HG03060 (cell line): Measurements from ENCODE around the gene LRP2BP.

ENCODE experiments used
- ATAC-seq: cut with Tn5 transposase; IDR thresholded peaks from one replicate; pipeline ENCODE4 v1.9.1; 2021; ENCODE audit warnings: low read depth, moderate number of reproducible peaks; ENCODE audit not compliant: unreplicated experiment

Gene LRP2BP

GRCh38 chr4:185395238-185395955 lies at the start of gene LRP2BP:
LRP2BP (minus strand) TSS chr4:185395924; CDS start chr4:185378186, 17,738 bp downstream.
- no peak for ATAC-seq

DNA sequence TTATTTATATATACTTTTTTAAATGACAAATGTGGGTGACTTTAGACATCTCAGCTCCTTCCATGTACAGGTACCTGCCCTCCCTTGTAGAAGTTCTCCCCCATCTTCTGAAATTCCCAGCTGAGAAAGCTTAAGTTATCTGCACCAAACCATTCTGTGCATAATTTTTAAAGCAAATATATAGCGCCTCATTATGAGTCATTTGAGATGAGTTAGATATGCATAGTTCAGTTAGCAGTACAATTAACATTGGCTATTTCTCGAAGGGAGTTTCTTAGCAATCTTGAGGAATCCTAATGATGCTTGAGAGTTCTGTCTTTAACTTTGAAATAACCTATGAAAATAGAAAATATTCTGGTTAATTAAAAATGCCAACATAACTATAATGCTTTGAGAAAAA lies 49.5 kb upstream of the LRP2BP start:
- no peak for ATAC-seq

DNA sequence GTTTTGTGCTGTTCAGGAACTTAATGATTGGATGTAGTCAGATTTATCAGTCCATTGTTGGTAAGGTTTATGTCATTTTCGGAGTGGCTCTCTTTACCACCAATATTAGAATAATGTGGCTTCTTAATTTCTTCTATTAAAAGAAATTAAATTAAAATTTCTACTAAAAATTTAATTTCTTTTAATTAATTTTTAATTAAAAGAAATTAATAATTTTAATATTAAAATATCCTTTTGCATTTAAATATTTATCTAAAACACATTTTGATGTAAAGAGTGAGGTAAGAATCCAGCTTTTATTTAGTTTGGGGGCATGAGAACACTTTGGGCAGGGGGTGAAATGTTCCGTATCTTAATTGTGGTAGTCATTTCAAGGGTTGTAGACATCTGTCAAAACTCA lies 45.8 kb upstream of the LRP2BP start:
- ATAC-seq, result no peak

GRCh38 chr4:185437809-185438208 lies 42.1 kb upstream of the LRP2BP start:
- no peak for ATAC-seq

GRCh38 chr4:185435466-185435865 lies 39.7 kb upstream of the LRP2BP start:
- no peak for ATAC-seq

DNA sequence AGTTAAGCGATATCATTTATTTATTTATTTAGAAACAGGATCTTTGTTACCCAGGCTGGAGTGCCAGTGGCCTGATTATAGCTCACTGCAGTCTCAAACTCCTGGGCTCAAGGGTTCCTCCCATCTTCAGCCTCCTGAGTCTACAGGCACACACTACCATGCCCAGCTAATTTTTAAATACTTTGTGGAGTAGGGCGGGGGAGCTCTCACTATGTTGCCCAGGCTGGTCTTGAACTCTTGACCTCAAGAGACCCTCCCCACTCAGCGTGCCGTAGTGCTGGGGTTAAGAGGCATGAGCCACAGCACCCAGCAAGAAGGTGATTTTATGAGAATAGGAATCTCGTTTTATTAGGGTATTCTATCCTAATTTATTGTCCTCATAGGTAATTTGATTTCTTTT lies 33.9 kb upstream of the LRP2BP start:
- ATAC-seq, result no peak

GRCh38 chr4:185426960-185427688 lies 31.4 kb upstream of the LRP2BP start:
- no peak for ATAC-seq

DNA sequence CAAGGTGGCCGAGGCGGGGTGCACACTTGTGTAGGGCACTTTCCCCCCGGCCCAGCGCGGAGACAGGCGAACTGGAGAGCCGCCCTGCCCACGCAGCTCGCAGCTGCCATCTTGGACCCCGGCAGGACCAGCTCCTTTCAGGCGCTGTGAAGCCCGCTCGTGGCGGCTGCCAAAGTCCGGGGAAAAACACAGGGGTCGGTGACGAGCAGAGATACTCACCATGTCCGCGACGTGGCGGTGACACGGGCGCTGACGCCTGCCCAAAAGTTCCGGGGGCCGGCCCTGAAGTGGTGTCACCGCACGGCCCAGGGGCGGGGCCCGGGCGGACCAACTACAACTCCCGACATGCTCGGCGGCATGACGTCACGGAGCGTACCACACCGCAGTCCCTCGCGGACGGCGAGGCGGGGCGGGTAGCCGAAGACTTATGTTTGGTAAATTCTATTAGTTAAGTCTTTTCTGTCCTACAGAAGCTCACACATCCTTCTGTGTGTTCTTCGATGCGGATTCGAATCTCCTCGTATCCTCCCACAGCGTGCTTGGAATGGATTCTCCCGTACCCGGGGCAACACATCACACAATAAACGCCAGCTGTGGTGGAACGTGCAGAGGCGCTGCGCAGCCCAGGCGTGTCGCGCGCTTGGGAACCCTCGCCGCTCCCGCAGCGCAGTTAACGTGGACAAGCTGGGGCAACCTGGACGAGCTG lies 30.1 kb upstream of the LRP2BP start, which contains the start of gene UFSP2:
Gene UFSP2 (minus strand): TSS at position 318 of the 706 bp plus-strand sequence. CDS start 96 bp downstream, at position 222.
- ATAC-seq, result peak; percentile 92

DNA sequence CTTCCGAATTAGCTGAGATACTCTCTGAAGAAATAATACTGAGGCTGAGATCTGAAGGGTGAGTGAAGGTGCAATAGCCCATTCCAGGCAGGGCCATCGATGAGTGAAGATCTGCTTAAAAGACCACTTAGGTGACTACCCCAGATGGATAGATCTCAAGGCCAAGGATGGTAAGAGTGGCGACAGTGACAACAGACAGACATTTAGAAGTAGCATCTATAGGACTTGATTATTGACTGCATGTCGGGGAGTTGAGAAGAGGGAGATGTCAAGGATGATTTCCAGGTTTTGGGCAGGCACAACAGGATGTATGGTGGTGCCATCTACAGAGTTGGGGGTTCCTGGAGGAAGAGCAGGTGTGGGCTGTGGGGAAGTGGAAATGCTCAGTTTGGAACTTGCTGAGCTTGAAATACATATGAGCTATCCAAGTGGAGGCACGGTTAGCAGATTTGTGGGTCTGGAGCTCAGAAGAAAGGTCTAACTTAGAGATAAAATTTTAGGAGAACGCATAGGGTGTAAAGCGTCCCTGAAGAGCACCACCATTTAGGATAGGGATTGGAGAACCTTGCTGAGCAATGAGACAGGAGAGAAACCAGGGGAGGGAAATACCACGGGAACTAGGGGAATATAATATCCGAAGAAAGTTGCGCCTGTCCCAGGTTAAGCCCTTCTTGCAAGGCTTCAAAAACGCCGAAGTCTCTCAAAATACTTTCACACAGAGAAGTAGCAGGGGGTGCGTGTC lies 29.4 kb upstream of the LRP2BP start:
- no peak for ATAC-seq

DNA sequence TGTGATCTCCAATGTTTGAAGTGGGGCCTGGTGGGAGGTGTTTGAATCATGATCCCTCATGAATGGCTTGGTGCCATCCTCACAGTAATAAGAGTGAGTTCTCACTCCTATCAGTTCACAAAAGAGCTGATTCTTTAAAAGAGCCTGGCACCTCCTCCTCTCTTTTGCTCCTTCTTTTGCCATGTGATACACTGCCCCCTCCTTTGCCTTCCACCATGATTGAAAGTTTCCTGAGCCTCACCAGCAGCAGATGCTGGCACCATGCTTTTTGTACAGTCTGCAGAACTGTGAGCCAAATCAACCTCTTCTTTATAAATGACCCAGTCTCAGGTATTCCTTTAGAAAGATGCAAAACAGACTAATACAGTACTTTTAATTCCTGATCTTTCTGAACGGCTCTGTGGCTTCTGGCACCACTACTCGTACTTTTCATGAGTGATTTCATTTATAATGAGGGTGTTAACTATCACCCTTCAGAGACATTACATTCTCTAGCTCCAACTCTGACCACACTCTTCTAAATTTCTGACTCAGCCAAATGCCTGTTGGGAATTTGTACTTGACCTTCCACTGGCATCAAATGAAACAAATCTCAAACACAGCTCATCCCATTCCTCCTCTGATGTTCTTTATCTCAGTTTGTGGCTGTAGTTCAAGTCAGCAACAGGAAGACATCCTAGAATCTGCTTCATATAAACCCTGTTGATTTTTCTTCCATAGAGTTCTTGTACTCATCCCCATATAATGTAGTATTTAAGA lies 25.8 kb upstream of the LRP2BP start:
- no peak for ATAC-seq

DNA sequence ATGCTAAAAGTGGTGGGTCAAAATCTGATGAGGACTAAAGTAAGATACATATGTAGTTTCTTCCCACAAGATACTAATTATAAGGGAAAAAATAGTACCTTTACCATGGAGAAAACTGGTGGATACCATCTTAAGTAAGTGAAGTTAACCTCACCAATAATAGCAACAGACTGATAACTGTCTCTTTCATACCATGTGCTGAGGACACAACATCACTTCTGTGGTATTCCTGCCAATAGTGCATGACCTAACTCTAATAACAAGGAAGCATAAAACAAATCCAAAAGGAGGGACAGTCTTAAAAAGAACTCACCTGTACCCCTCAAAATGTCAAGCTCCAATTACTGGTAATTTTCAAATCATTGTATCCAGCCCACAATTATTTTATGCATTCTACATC lies 21.2 kb upstream of the LRP2BP start:
- no peak for ATAC-seq

GRCh38 chr4:185412412-185412811 lies 16.7 kb upstream of the LRP2BP start:
- ATAC-seq, result no peak

DNA sequence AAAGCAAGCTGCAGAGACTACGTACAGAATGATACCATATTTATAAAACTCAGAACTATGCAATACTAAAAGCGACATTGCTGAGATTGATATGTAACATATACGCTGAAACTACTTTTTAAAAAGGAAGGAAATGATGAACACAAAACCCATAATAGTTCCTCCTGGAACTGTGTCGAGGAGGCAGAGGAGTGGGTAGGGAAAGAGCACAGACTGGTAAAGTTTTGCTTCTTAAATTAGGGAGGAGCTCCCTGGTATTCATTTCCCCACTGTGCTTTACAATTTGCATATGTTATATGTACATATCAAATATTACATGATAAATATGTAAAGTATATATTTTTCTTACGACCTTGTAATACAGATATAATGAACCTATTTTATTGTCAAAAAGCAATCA lies 16.1 kb upstream of the LRP2BP start:
- no peak for ATAC-seq

- ATAC-seq, result no peak
These were observed 12.7 kb upstream of the LRP2BP start for GRCh38 chr4:185408432-185408831.

GRCh38 chr4:185405296-185405999 lies 9.7 kb upstream of the LRP2BP start:
- peak; percentile 61 for ATAC-seq

DNA sequence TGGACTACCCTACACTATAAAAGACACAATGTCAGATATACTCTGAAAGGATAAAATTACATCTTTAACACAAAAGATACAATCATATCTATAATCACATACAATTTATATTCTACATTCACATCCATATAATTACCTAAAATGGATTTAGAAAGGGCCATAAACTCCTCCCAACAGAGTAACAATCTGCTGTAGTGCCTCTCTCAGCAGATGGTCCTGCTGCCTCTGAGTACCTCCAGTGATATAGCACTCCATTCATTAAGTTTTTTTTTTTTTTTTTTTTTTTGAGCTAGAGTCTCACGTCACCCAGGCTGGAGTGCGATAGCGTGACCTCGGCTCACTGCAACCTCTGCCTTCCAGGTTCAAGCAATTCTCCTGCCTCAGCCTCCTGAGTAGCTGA lies 8.3 kb upstream of the LRP2BP start:
- no peak for ATAC-seq

DNA sequence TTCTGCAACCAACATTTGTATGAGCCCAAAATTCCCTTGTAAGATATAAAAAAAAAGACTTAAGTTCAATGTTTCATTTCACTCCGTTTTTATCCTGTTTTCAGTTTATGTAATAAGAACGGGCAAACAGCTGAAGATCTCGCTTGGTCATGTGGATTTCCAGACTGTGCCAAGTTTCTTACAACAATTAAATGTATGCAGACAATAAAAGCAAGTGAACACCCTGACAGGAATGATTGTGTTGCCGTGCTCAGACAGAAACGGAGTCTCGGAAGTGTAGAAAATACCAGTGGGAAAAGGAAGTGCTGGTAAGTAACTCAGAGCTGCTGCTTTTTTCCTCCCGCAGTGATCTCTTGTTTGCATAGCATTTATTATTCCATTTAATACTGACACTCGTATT lies 3.7 kb upstream of the LRP2BP start:
- no peak for ATAC-seq

DNA sequence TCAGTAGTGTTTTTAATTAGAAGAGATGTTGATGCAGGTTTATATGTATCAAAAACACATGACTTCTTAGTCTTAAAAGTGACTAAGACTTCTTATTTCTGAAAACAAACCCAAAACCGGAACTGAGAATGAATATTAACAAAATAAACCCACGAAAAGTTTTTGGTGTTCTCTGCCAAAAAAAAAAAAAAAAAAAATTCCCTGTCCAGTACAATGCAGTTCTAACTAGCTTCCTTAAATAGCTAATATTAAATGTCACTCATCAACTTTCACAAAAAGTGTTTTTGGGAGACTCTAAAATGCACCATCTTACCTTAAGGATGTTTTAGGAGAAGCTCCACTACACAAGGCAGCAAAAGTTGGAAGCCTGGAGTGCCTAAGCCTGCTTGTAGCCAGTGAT lies 2.9 kb upstream of the LRP2BP start:
- ATAC-seq, result no peak

- peak; percentile 34 for ATAC-seq
These were observed 1.1 kb upstream of the LRP2BP start, which contains the start of gene ANKRD37 for GRCh38 chr4:185396724-185397385. ANKRD37 (plus strand) TSS chr4:185396841; CDS start chr4:185396924, 83 bp downstream.
